WTC11 (cell line): Measurements from ENCODE around the gene AGBL4. TPM values are rescaled to one million over a fixed set of nuclear protein-coding genes. Genes with fewer than 3 reads are reported as not detected.

Experiments used
- ATAC-seq: fragments of 200-7000 bp; cut with Tn5 transposase; 2 replicates; pipeline ENCODE4 v1.10.0; 2021; ENCODE audit warnings: mild to moderate bottlenecking, moderate library complexity
- Bru-seq: library from RNA; stranded (reverse); fragments of 400-500 nt; gene quantifications from one replicate; lab custom pipeline; 2021; lab: Mats Ljungman, UMichigan
- CTCF ChIA-PET: fragments of 300-600 bp; sonication (Branson Sonifier 250); formaldehyde crosslinking; loops from one replicate; lab custom pipeline; 2021; ENCODE audit warnings: antibody characterized with exemption; lab: Charles Lee
- POLR2A ChIA-PET: fragments of 350-600 bp; sonication (Branson Sonifier 250); formaldehyde crosslinking; loops from one replicate; lab custom pipeline; 2021; ENCODE audit warnings: antibody characterized with exemption; lab: Charles Lee
- DNase-seq: peaks from one replicate; pipeline ENCODE4 v3.0.0; 2021; ENCODE audit warnings: low spot score
- H3K27ac Mint-ChIP-seq: 2 replicates; pipeline ENCODE4 v1.8.0; 2021; ENCODE audit warnings: mixed read lengths
- H3K27me3 Mint-ChIP-seq: 2 replicates; pipeline ENCODE4 v1.8.0; 2021; ENCODE audit warnings: low read depth, mild to moderate bottlenecking, moderate library complexity, mixed read lengths
- H3K36me3 Mint-ChIP-seq: 2 replicates; pipeline ENCODE4 v1.8.0; 2021; ENCODE audit warnings: mixed read lengths
- H3K4me1 Mint-ChIP-seq: 2 replicates; pipeline ENCODE4 v1.8.0; 2022; ENCODE audit warnings: mixed read lengths
- H3K4me3 Mint-ChIP-seq: 2 replicates; pipeline ENCODE4 v1.8.0; 2021; ENCODE audit warnings: mild to moderate bottlenecking, moderate library complexity, mixed read lengths
- H3K9me3 Mint-ChIP-seq: 2 replicates; pipeline ENCODE4 v1.8.0; 2021; ENCODE audit warnings: mixed read lengths
- ATF1 ChIP-seq: sonication (generic); formaldehyde crosslinking; IDR thresholded peaks from 2 replicates; pipeline ENCODE4 v1.8.1; 2023; ENCODE audit warnings: mild to moderate bottlenecking, moderate library complexity, missing genetic modification reagents
- FOXJ3 ChIP-seq: sonication (generic); formaldehyde crosslinking; IDR thresholded peaks from 2 replicates; pipeline ENCODE4 v1.9.0; 2021; ENCODE audit warnings: missing genetic modification reagents, mild to moderate bottlenecking, borderline replicate concordance
- NFYB ChIP-seq: sonication (generic); formaldehyde crosslinking; conservative IDR thresholded peaks from 2 replicates; pipeline ENCODE4 v1.8.0; 2022; ENCODE audit warnings: low read depth, missing genetic modification reagents
- OVOL2 ChIP-seq: fragments of 250-450 bp; sonication (Bioruptor Pico); IDR thresholded peaks from 2 replicates; pipeline ENCODE4 v1.9.0; 2021; ENCODE audit warnings: mild to moderate bottlenecking, borderline replicate concordance
- RELA ChIP-seq: sonication (generic); formaldehyde crosslinking; IDR thresholded peaks from 2 replicates; pipeline ENCODE4 v1.8.1; 2022; ENCODE audit warnings: missing genetic modification reagents, mild to moderate bottlenecking, borderline replicate concordance
- SMAD3 ChIP-seq: sonication (generic); formaldehyde crosslinking; IDR thresholded peaks from 2 replicates; pipeline ENCODE4 v1.8.0; 2022; ENCODE audit warnings: missing genetic modification reagents, mild to moderate bottlenecking, borderline replicate concordance
- SMAD4 ChIP-seq: sonication (generic); formaldehyde crosslinking; IDR thresholded peaks from 2 replicates; pipeline ENCODE4 v1.8.0; 2022; ENCODE audit warnings: mild to moderate bottlenecking, missing genetic modification reagents
- SP1 ChIP-seq: sonication (generic); formaldehyde crosslinking; conservative IDR thresholded peaks from 2 replicates; pipeline ENCODE4 v1.8.1; 2022; ENCODE audit warnings: missing genetic modification reagents
- ZNF232 ChIP-seq: sonication (generic); formaldehyde crosslinking; IDR thresholded peaks from 2 replicates; pipeline ENCODE4 v1.8.0; 2022; ENCODE audit warnings: mild to moderate bottlenecking, missing genetic modification reagents
- long read RNA-seq, 3 experiments: library from RNA in 1 of 3; library from capped mRNA in 1 of 3; library from polyadenylated mRNA in 1 of 3; unstranded in 2 of 3; stranded (forward) in 1 of 3; transcript quantifications; one replicate each; pipeline ENCODE4 v2.0.0, GENCODE V29; 2021
- total RNA-seq: library from RNA; stranded (reverse); gene quantifications from 3 replicates; pipeline ENCODE4 v1.2.3, GENCODE V29; 2021
- TF ChIP-seq, protein P1 (sequence below): sonication (generic); formaldehyde crosslinking; IDR thresholded peaks from 2 replicates; pipeline ENCODE4 v1.8.1; 2022; ENCODE audit warnings: mild to moderate bottlenecking, moderate library complexity, missing genetic modification reagents
- TF ChIP-seq, protein P2 (sequence below): sonication (generic); formaldehyde crosslinking; conservative IDR thresholded peaks from 2 replicates; pipeline ENCODE4 v1.8.1; 2023; ENCODE audit warnings: mild to moderate bottlenecking, low read depth, missing genetic modification reagents, moderate library complexity
- TF ChIP-seq, protein P3 (sequence below): sonication (generic); formaldehyde crosslinking; IDR thresholded peaks from 2 replicates; pipeline ENCODE4 v1.8.1; 2022; ENCODE audit warnings: low read depth, mild to moderate bottlenecking, moderate library complexity, missing genetic modification reagents, borderline replicate concordance
- TF ChIP-seq, protein P4 (sequence below): sonication (generic); formaldehyde crosslinking; IDR thresholded peaks from 2 replicates; pipeline ENCODE4 v1.8.1; 2023; ENCODE audit warnings: mild to moderate bottlenecking, missing genetic modification reagents, moderate library complexity
- TF ChIP-seq, protein P5 (sequence below): sonication (generic); formaldehyde crosslinking; IDR thresholded peaks from 2 replicates; pipeline ENCODE4 v1.8.1; 2022; ENCODE audit warnings: low read depth, missing genetic modification reagents, borderline replicate concordance
- TF ChIP-seq, protein P6 (sequence below): sonication (generic); formaldehyde crosslinking; IDR thresholded peaks from 2 replicates; pipeline ENCODE4 v1.8.1; 2023; ENCODE audit warnings: mild to moderate bottlenecking, missing genetic modification reagents, moderate library complexity

The AGBL4 gene
- total RNA-seq (0.30 to 0.87 TPM (median 0.32 TPM) in 3 replicates), Bru-seq, nascent RNA (percentile 20 among the genes with signal in this experiment)
- long read RNA-seq, experiment 1, partial matches to known transcripts, result 0 of 2 reads
- long read RNA-seq, experiment 1, other reads (novel, unspliced or antisense), result 2 of 2 reads
- long read RNA-seq, experiment 2, result 0 reads
- long read RNA-seq, experiment 3, result 0 reads

DNA sequence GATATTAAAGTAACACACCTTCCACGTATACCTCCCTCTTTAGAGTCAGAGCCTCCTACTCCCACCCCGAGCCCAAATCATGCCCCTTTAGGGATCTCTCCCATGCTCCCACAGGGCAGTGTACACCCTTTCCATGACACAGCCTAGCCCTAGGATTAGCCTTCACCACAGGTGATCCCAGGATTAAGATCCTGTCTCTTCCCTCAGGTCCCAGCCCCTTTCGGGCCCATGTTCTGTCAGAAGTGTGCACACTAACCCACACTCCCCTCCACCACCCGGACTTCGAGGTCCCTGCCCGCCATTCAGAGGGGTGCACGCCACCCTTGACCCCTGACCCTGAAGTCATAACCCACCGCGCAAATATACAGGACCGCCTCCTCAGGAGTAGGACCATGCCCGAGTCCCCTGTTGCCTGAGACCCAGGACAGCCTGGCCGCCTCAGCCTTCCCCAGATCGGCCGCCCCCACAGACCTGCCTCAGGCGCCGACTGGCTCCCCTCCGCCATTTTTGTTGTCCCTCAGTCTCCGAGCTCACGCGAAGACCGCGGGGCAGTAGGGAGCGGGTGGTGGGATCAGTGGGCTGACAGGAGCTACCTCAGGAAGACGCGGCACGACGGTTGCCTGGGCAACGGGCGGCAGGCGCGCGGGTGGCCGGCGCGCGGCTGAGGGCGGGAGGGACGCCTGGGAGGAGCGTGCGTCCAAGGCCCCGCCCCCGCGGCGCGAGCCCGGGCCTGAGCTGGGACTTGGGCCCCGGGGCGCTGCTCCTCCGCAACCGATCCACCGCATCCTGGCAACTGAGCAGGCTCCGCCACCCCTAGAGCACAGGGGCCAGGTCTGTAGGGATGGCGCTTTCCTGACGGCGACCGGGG lies at the start of gene AGBL4:
TSS of gene AGBL4 (minus strand) at position 663 of the 868 bp plus-strand sequence.
- POLR2A ChIA-PET, result no interaction called here
- H3K4me1 Mint-ChIP-seq, result peaks cover 6% of the 10 kb centered on the region; the same call in 1 of the 2 replicates
- TF ChIP-seq, protein P1, sequence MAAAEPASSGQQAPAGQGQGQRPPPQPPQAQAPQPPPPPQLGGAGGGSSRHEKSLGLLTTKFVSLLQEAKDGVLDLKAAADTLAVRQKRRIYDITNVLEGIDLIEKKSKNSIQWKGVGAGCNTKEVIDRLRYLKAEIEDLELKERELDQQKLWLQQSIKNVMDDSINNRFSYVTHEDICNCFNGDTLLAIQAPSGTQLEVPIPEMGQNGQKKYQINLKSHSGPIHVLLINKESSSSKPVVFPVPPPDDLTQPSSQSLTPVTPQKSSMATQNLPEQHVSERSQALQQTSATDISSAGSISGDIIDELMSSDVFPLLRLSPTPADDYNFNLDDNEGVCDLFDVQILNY (CRISPR knock-in tag), result peak; percentile 61; the same call in 1 of the 2 replicates
- TF ChIP-seq, protein P2, sequence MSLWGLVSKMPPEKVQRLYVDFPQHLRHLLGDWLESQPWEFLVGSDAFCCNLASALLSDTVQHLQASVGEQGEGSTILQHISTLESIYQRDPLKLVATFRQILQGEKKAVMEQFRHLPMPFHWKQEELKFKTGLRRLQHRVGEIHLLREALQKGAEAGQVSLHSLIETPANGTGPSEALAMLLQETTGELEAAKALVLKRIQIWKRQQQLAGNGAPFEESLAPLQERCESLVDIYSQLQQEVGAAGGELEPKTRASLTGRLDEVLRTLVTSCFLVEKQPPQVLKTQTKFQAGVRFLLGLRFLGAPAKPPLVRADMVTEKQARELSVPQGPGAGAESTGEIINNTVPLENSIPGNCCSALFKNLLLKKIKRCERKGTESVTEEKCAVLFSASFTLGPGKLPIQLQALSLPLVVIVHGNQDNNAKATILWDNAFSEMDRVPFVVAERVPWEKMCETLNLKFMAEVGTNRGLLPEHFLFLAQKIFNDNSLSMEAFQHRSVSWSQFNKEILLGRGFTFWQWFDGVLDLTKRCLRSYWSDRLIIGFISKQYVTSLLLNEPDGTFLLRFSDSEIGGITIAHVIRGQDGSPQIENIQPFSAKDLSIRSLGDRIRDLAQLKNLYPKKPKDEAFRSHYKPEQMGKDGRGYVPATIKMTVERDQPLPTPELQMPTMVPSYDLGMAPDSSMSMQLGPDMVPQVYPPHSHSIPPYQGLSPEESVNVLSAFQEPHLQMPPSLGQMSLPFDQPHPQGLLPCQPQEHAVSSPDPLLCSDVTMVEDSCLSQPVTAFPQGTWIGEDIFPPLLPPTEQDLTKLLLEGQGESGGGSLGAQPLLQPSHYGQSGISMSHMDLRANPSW (CRISPR knock-in tag), result no peak
- TF ChIP-seq ZNF232 (CRISPR knock-in tag), result 0 out of 2 replicates have a peak, but pooled peaks have one; percentile 48
- no peak for TF ChIP-seq NFYB (CRISPR knock-in tag)
- 0 out of 2 replicates have a peak, but pooled peaks have one; percentile 13 for TF ChIP-seq SP1 (CRISPR knock-in tag)
- TF ChIP-seq, all 79 proteins: peak for 3
- peak; percentile 82 for DNase-seq
- Mint-ChIP-seq H3K27ac (no peak within 1 kb of the TSS), H3K36me3 (no peaks in the 10 kb centered on the region), H3K27me3 (peaks cover 22% of the 10 kb centered on the region), H3K9me3 (no peaks in the 10 kb centered on the region), H3K4me3 (no peak within 1 kb of the TSS)
- ATAC-seq, result peak; percentile 96
- CTCF ChIA-PET, result interaction anchor here (1.0 to 3.0 kb wide), 12 partner anchors 8 to 1153 kb away, joined by 3 to 44 read pairs (median 4); no protein-coding TSS in a partner anchor

DNA sequence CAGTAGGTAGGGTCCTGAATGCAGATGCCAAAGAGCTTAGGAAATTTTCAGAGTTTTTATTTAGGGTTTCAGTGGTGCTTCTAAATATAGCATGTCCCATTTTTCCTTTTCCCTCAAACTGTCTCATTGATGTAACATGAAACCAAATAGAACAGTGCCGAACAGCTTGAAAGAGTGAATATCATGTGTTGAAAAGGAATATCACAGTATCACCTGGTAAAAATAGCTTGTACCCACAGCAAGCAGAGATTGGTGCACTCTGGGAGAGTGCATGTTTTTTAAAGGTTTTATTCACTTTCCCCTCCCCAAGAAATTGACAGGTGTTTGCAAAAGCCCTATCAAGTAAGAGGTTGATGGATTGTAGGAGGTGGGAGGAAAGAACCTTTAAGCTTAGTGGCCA lies 43.1 kb upstream of the AGBL4 start:
- ChIA-PET CTCF (no interaction called here), POLR2A (no interaction called here)
- TF ChIP-seq, protein P3, sequence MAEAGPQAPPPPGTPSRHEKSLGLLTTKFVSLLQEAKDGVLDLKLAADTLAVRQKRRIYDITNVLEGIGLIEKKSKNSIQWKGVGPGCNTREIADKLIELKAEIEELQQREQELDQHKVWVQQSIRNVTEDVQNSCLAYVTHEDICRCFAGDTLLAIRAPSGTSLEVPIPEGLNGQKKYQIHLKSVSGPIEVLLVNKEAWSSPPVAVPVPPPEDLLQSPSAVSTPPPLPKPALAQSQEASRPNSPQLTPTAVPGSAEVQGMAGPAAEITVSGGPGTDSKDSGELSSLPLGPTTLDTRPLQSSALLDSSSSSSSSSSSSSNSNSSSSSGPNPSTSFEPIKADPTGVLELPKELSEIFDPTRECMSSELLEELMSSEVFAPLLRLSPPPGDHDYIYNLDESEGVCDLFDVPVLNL (CRISPR knock-in tag), result no peak
- no peak for TF ChIP-seq OVOL2 (CRISPR knock-in tag)
- TF ChIP-seq, protein P4, sequence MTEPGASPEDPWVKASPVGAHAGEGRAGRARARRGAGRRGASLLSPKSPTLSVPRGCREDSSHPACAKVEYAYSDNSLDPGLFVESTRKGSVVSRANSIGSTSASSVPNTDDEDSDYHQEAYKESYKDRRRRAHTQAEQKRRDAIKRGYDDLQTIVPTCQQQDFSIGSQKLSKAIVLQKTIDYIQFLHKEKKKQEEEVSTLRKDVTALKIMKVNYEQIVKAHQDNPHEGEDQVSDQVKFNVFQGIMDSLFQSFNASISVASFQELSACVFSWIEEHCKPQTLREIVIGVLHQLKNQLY (CRISPR knock-in tag), result no peak
- TF ChIP-seq SMAD4 (CRISPR knock-in tag), result no peak
- no peak for TF ChIP-seq RELA
- no peak for TF ChIP-seq ATF1
- TF ChIP-seq, protein P5, sequence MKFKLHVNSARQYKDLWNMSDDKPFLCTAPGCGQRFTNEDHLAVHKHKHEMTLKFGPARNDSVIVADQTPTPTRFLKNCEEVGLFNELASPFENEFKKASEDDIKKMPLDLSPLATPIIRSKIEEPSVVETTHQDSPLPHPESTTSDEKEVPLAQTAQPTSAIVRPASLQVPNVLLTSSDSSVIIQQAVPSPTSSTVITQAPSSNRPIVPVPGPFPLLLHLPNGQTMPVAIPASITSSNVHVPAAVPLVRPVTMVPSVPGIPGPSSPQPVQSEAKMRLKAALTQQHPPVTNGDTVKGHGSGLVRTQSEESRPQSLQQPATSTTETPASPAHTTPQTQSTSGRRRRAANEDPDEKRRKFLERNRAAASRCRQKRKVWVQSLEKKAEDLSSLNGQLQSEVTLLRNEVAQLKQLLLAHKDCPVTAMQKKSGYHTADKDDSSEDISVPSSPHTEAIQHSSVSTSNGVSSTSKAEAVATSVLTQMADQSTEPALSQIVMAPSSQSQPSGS, result no peak
- TF ChIP-seq, protein P6, sequence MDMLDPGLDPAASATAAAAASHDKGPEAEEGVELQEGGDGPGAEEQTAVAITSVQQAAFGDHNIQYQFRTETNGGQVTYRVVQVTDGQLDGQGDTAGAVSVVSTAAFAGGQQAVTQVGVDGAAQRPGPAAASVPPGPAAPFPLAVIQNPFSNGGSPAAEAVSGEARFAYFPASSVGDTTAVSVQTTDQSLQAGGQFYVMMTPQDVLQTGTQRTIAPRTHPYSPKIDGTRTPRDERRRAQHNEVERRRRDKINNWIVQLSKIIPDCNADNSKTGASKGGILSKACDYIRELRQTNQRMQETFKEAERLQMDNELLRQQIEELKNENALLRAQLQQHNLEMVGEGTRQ (CRISPR knock-in tag), result no peak
- no peak for TF ChIP-seq FOXJ3
- TF ChIP-seq SMAD3 (CRISPR knock-in tag), result no peak
- peaks cover 10% of the 10 kb centered on the region for H3K27me3 Mint-ChIP-seq
- no peak overlapping the region for H3K4me3 Mint-ChIP-seq
- ATAC-seq, result no peak
- H3K4me1 Mint-ChIP-seq, result no peaks in the 10 kb centered on the region
- H3K27ac Mint-ChIP-seq, result no peak overlapping the region
- no peak for DNase-seq
- no peaks in the 10 kb centered on the region for H3K36me3 Mint-ChIP-seq
- H3K9me3 Mint-ChIP-seq, result no peaks in the 10 kb centered on the region
